Stimulated activated CD4-positive, alpha-beta T cell treated with anti-CD3 and anti-CD28 coated beads, Interleukin-2, amount 100 ng/mL, for 4 hours (primary cell): ENCODE measurements around the gene CDK17.
"Not testable (repeated sequence)": the region's sequence is repeated elsewhere in the genome, so short reads cannot be mapped to it uniquely, and the experiment has no call there.

Experiments used
- DNase-seq: peaks from one replicate; pipeline ENCODE4 v3.0.0-alpha.2; 2020; ENCODE audit warnings: low read depth

Gene CDK17

DNA sequence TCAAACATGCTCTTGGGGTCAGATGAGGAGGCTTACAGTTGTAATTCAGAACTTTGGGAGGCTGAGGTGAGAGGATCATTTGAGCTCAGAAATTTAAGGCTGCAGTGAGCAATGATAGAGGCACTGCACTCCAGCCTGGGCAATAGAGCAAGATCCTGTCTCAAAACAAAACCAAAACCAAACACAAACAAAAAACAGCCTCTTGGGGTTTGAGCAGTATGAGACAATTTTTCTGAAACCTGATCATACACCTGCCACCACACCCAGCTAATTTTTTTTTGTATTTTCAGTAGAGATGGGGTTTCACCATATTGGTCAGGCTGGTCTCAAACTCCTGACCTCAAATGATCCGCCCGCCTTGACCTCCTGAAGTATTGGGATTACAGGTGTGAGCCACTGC is 17.4 kb upstream of the CDK17 start:
- not testable (repeated sequence) for DNase-seq

DNA sequence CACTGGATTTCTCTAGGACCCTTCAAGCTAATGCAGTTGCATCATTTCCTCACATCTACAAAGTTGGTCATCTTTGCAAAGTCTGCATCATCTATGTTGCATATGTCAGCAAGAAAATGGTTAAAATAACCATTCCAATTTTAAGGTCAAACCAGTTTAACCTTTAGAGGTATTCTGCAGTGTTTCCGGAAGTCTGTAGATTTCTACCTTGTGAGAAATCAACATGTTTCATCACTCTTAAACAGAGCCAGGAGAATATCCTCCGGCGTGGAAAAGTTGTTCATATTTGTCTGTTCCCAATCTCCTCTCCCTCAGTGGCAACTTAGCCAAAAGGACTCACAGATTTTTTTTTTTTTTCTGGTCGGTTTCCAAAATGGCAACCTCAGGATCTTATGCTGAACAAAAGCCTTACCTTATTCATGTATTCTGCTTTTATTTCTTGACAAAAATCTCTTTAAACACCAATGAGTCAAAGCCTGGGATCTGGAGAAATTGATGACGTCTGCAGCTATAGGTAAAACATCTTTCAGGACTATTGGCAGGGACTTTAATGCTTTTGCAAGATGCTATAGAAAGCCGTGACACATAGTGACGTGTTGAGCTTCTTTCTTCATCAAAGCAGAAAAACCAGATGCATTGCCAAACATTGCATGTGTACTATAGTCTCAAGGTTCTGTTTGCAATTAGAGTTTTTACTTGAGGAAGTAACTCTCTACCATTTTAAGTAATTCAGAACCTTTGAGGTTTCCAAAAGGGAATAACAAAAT is 16.0 kb upstream of the CDK17 start:
- no peak for DNase-seq

DNA sequence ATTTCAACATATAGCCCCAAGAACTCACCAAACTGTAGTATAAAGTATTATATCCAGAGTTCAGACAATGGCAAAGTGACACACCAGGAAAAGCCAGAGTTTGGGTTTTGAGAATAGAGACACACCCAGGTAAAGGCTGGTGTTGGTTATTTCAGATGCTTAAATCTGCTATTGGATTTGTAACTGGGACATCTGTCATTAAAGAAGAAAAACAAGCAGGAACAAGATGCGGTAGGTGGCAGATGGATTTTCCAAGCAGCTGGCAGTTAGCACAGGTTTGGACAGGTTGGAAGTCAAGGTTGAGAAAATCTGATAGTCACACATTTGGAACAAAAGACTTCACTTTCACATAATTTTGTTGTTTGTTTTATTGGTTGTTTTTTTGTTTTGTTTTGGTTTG is 14.4 kb upstream of the CDK17 start:
- DNase-seq: no peak

DNA sequence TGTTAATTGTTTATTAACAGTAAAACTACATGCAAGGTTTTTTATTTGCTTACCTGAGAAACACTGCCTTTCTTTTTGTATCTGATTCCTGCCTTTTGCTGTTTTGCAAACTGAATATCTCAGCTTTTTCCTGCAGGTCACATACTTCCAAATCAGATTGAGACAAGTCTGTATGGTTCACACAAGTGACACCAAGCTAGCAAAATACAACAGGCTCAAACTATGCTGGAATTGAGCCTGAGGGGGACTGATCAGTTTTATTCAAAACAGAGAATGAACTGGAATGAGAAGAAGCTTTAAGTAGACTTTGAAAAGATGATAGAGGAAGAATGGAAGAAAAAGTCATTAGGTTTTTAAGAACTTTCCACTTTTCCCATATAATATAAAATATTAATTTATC is 12.2 kb upstream of the CDK17 start:
- DNase-seq: no peak

DNA sequence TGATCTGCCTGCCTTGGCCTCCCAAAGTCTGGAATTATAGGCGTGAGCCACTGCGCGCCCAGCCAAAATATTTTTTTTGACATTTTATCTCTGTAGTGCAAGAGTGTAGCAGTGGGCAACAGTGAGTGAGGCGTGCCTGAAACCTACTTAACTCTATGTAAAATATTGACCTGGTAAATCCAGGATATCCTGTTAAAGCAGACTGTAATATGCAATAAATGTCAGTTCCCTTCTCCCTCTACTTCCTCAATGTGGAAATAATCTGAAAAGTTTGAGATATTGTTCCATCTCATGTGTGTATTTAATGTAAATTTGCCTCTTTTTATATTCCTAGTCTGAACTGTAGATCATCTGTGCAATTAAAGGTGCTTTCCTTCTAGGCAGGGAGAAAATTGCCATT is 9.5 kb upstream of the CDK17 start:
- no peak for DNase-seq

DNA sequence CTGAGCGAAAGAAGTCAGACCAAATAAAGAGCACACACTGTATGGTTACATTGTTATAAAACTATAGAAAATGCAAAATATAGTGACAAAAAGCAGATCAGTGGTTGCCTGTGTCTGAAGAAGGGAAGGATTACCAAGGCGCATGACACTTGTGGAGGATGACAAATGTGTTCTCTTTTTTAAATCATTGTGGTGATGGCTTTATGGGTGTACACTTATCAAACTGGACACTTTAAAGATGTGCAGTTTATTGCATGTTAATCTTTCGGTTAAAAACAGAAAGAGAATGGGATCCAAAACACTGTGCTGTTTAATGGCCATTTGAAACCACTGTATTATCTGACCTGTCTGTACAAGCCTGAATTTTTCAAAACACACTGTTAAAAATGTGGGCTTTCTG is 8.8 kb upstream of the CDK17 start:
- DNase-seq: no peak

DNA sequence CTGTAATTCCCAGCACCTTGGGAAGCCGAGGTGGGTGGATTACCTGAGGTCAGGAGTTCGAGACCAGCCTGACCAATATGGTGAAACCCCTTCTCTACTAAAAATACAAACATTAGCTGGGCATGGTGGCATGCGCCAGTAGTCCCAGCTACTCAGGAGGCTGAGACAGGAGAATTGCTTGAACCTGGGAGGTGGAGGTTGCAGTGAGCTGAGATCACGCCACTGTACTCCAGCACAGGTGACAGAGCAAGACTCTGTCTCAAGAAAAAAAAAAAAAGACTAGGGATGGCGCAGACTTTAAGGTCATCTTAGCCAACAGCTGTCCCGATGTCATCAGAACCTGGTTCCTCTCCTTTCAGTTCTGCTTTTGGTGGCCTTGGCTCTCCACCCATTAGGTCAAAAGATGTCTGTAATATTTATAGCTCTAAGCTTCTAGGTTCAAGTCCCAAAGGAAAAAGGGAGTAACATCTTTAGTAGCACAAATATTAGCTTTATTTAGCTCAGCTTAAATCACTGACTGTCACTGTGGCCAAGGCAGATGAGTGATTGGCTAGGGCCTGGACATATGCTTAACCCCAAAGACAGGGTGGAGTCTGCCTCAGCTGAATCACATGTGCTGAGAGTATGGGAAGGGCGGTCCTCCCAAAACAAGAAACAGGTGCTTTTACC is 7.3 kb upstream of the CDK17 start:
- not testable (repeated sequence) for DNase-seq

DNA sequence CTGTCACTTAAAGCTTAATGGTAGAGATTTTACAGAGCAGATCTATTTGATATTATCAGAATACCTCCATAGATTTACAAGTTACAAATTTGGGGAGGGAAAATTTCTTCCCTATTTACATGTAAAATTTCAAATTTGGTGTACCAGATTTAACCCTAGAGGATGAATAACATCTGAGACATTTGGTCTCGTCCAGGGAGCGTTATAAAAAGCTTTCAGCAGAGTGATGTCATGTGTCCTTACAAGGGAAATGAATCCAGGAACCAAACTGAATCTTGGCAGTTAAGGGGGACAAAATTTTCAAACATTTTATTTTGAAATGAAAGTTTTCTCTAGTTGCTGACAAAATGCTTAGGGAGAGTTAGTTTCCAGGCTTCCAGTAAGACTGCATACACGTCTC is 4.5 kb upstream of the CDK17 start:
- no peak for DNase-seq

DNA sequence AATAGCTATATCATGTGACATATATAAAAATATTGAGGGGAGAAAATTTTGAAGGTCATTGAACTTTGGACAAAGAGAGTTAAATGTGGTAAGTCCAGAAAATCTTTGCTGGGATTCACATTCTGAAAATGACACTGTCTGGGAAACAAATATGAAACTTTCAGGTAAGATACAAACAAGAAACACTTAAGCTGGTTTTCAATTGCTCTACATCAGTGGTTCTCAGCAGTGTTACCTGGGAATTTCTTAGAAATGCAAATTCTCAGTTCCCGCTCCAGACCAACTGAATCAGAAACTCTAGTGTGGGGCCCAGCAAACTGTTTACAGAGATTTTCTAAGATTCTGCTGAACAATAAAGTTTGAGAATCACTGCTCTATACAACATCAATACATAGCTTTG is 3.6 kb upstream of the CDK17 start:
- no peak for DNase-seq

DNA sequence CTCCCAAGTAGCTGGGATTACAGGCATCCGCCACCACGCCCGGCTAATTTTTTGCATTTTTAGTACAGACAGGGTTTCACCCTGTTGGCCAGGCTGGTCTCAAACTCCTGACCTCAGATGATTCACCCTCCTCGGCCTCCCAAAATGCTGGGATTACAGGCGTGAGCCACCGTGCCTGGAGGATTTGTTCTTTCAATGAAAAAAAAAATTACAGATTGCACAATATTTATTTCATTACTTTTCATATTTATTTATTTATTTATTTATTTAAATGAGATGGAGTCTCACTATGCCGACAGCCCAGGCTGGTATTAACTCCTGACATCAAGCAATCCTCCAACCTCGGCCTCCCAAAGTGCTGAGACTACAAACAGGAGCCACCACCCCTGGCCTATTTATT is 2.3 kb upstream of the CDK17 start:
- DNase-seq: not testable (repeated sequence)

DNA sequence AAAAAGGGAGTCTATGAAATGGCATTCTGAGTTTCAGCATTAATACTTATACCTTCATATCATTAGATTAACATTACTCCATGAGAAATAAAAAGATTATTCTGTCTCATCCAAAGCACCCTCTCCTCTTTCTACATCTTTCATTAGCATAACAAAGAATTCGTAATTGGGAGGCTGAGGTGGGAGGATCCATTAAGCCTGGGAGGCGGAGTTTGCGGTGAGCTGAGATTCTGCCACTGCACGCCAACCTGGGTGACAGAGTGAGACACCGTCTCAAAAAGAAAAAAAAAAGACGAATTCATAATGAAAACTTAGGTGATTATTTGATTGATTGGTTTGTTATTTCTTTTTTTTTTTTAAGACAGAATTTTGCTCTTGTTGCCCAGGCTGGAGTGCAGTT is 1.8 kb upstream of the CDK17 start:
- no peak for DNase-seq

DNA sequence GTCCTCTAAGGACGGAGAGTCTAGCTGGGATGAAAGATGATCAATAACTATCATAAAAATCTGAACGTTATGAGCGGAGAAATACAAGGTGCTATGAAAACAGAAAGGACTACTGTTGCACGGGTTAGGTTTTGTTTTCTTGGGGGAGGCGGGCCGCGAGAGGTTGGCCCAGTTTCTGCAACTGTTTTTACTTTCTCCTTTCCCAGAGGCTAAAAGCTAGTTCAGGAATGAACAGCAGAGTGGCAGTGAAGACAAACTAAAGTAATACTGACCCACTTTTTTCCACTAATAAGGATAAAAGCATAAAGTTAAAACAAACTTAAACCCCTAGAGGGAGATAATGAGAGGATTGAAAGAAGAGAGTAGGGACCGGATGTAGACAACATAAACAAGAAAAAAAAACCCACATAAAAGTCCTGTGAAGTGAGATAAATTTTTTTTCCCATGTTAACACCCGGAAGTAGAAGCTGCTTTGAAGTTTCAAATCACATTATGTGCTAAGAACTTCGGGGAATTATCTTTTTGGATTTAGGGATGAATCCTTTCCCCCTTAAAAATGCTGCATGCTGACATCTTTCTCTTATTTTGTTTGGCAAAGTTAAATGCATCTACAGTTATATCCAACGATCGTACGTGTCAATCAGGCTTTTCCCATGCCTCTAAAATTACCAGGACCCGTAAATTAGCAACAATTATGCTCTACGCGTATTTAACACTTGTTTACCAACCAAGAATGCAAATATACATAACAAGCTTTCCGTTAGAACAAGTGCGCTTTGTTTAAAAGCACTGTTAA is 1.0 kb upstream of the CDK17 start:
- DNase-seq: no peak

DNA sequence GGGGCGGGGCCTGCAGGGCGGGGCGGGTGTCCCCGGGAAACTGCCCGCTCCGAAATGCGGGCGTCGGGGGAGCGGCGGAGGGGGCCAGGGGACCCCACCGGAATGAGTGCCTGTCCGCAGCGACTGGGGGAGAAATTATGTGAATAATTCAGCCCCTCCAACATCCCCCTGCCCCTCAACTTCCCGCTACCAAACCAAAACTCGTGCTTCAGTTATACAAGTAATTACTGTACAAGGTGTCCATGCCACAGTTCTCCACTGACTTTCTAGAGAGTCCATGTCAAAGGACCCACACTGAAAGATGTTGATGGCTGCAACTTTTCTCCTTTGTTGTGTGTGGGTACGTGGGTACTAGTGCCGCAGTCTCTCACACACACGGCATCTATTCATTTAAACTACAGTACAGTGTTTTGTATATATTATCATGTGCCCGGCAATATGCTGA is 414 bp upstream of the CDK17 start:
- no peak for DNase-seq

DNA sequence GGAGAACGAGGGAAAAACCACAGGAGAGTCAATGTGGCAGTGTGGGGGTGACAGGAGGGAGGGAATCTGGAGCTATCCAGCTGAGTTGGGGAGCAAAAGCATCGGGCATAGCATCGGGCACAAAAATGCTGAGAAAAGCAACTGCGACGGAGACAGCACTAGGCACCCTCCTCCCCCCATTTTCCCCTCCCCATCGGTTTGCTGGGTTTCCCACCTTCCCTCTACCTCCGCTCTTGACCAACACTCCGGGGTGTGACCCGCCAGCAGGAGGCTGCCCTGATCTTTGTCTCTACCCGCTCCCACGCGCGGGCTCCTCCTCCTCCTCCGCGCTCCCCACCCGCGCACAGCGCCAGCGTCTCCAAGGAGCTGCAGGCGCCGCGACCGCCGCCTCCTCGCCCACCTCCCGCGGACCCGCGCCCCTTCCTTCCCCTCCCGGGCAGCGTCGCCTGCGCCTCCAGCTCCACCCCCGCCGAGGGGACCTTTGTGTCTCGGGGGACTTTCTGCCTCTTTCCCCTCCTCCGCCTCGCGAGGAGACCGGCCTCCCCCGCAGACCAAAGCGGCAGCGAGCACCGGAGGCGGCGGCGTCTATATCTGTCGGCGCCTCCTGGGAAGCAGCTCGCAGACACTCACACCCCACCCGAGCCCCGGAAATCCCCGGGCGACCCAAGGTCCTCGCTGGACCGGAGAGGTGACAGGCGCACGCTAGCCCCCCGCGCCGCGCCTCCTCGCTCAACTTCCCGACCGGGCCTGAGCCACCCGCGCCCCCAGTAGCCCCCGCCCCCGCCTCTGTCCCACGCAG is 920 bp downstream of the CDK17 start:
- peak; percentile 79 for DNase-seq

DNA sequence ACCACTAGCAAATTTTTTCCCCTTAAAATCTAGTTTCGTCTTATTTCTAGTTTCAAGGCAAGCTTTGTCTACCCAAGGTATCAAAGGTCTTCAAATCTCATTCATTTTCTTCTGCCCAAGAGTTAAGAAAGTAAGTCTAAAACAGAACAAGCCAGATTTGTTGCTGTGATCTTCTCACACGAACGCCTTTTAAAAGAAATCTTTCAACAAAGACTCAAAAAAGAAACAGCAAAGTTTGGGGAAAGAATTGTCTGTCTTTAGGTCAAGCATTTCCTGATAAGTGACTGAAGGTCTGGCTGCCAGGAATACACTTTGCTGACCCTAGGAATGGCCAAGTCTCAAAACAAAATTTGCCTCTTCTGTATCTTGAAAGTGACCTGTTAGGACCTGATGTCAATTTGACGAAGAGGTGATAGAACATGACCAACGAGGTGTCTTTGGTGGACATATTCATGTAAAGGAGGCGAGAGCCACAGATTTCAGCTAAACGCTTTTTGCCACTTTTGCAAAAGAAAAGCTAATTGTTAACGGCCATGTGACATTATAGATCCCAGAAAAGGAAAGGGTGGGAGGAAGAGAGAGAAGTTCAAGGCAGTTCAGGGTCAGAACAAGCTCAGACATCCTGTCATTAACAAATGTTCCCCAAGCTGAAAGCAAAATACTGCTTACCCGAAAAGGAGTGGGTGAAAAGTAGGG is 1.7 kb downstream of the CDK17 start:
- DNase-seq: no peak

DNA sequence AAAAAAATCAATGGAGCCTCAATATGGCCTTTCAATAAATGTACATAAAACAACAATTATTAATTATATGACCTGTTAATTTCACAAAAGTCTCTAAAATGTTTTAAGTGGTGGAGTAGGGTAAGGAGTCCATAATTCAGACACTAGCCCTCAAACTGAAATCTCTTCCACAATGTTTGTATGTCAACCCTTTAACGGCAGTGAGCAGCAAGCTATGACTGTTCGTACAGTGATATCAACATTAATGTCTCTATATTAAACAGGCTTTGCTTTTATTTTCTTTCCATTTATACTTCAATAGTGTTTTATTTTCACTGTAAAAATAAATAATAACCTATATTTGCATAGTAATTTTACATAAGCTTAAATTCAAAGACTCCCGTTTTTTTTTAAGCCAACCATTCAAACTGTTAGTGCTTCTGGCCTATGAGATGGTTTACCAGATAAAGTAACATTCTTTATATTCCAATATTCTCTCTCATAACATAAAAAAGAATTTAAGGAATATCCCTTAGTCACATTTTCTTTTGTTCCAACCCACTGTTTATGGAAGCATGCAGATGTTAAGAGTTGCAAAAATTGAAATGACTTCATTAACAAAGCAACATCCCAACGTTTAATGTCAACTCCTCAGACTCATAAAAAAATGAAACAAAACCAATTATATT is 2.3 kb downstream of the CDK17 start:
- DNase-seq: no peak

DNA sequence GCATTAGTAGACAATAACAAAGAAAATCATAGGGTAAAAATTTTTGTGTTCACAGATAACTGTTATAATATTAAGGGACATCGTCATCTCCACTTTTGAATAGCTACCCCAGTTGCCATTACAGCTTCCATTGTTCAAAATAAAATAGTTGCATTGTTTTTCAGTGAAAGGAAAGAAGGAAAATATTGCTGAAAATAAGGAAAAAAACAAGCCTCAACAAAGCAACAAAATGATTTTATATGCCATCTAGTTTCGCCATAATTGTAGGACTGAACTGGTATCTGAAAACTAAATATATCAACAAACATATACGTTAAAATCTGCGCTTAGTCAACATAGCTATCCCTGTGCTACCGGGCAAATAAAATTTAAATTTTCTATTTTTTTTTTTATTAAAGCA is 3.3 kb downstream of the CDK17 start:
- no peak for DNase-seq

DNA sequence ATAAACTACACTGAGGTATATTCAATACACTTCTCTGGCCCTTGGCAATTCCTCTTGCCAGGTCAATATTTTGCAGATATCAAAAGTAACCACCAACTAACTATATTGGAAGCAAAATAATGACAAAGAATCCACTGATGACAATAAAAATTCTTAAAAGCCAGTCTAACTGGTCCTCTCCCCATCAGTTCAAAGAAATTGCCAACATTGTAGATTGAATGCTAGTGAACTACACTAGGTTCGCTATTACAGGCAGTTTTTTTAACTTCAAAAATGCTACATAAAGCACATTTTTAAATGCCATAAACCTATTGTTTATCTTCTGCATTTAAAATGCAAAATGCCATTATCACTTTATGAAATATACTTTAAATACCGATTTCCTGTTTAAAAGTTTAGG is 4.0 kb downstream of the CDK17 start:
- DNase-seq: no peak

DNA sequence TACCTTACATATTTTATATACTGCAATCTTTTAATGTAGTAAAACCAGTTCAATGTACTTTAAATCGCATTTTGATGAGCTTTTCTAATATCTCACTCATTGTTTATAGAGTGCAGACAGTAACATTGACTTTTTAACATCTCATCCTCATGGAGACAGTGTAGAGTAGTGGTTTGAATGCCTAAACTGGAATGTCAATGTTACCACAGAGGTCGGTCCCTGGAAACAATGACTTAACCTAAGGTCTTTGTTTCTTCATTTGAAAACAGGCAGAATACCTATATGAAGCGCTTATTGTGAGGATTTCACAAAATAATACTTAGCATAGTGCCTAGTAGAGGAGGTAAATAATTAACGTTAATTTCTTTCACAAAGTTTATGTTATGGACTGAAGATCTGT is 5.0 kb downstream of the CDK17 start:
- DNase-seq: no peak

DNA sequence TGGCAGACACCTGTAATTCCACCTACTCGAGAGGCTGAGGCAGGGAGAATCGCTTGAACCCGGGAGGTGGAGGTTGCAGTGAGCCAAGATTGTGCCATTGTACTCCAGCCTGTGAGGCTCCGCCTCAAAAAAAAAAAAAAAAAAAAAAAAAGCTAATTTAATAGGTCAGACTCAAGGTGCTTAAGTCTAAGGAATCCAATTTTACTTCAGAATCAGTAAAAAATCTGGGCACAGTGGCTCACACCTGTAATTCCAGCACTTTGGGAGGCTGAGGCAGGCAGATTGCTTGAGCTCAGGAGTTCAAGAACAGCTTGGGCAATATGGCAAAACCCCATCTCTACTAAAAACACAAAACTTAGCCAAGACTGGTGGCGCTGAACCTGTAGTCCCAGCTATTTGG is 7.0 kb downstream of the CDK17 start:
- DNase-seq: not testable (repeated sequence)

DNA sequence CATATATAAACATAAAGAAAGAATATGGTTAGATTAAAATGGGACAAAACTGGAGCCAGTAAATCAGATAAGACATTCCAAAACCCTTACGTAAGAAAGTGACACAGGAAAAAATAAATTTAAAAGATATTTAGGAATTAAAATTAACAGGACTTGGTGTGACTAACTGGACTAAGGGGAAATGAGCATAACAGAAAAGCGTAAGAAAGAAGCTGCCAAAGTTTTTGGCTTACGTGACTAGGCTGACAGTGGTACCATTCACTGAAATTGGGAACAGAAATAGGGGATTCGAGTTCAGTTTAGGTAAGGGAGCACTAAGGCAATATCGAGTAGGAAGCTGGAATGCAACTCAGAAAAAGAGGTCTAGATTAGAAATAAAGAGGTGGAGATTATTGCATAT is 7.8 kb downstream of the CDK17 start:
- DNase-seq: no peak
